Activated CD8-positive, alpha-beta memory T cell treated with anti-CD3 and anti-CD28 coated beads for 4 hours (primary cell): ENCODE data around the gene ADCY4.

Experiments used
- DNase-seq, 2 donors: peaks; one replicate each; pipeline ENCODE4 v3.0.0-alpha.2; 2020; ENCODE audit warnings: low read depth in 2 of 2

ADCY4 gene

GRCh38 chr14:24315807-24316596, 18.9 kb downstream of the ADCY4 start:
- no peak for DNase-seq

GRCh38 chr14:24315243-24315806, 19.5 kb downstream of the ADCY4 start:
- DNase-seq, result no peak

GRCh38 chr14:24314377-24315193, 20.3 kb downstream of the ADCY4 start:
- DNase-seq, result no peak

- no peak for DNase-seq
Measured at GRCh38 chr14:24313913-24314312, 21.0 kb downstream of the ADCY4 start.

DNA sequence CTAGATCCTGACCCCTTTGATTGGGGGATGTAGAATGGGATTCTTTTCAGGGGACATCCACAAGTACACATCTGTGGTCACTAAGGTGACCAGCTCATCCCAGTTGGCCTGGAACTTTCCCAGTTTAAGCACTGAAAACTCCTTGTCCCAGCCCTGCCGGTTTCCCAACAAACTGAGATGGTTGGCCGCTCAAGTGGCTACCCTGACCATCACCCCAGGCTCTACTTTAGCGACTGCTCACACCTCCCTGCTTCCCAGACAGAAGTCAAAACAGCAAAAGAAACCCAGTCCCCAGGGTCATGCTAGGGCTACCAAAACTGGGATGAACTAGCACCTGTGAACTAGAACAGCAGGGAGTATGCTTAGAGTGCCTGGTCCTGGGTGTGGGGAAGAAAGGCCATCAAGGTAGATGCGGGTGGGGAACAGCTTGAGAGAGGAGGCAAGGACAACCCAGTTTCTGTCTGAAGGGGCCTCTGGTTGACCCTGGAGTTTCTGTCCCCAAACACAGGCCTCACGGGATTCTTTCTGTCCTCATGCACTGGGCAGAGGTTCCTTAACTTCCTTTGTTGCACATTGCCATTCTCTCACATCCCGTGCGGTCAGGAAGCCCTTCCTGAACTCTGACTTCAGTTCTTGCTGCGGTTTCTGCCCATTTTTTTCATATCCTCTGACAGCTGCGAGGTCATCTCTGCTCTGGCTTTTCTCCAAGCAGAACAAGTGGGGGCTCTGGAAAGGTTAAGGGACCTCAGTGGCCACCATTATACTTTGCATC, 21.9 kb downstream of the ADCY4 start:
- DNase-seq, result no peak

DNA sequence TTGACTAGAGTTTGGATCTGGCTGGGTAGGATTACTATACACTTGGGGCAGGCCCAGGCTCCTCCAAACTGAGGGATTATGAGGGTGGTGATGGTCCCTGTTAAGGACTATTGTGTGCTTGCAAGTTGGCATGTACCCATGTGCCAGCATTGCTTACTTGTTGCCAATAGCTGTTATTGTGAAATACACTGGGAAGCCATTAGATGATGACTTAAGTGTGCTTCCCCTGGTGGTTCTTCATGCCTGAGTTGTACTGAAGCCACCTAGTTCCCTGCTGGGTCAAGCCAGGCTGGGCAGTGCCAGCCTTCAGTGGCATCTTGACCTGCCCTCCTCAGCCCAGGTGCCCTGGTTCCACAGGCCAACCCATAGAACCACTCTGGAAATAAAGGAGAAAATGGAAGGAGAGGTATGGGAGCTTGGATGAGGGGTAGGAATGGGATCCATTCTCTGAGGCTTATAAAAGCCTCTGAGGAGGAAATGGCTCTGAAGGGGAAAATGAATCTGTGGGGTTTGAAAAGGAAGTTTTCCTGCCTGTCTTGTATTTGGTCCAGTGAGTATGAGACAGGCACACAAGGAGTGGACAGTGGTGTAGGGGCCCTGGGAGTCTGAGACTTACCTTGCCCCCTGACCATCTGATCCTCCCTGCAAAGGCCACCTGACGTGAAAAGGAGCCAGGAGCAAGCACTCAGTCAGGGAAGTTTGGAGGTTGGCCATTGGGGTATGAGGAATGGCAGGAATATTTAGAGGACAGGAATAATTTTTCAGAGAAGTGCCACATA, 22.8 kb downstream of the ADCY4 start:
- DNase-seq, result no peak

DNA sequence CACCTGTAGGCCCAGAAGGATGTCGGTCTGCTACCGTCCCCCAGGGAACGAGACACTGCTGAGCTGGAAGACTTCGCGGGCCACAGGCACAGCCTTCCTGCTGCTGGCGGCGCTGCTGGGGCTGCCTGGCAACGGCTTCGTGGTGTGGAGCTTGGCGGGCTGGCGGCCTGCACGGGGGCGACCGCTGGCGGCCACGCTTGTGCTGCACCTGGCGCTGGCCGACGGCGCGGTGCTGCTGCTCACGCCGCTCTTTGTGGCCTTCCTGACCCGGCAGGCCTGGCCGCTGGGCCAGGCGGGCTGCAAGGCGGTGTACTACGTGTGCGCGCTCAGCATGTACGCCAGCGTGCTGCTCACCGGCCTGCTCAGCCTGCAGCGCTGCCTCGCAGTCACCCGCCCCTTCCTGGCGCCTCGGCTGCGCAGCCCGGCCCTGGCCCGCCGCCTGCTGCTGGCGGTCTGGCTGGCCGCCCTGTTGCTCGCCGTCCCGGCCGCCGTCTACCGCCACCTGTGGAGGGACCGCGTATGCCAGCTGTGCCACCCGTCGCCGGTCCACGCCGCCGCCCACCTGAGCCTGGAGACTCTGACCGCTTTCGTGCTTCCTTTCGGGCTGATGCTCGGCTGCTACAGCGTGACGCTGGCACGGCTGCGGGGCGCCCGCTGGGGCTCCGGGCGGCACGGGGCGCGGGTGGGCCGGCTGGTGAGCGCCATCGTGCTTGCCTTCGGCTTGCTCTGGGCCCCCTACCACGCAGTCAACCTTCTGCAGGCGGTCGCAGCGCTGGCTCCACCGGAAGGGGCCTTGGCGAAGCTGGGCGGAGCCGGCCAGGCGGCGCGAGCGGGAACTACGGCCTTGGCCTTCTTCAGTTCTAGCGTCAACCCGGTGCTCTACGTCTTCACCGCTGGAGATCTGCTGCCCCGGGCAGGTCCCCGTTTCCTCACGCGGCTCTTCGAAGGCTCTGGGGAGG, 23.9 kb downstream of the ADCY4 start, which contains the start of gene LTB4R:
TSS of gene LTB4R (plus strand) at position 857 of the 959 bp plus-strand sequence. CDS start 4,150 bp downstream, outside the sequence.
- DNase-seq, result no peak

- no peak for DNase-seq
Measured at GRCh38 chr14:24310265-24310645, 24.6 kb downstream of the ADCY4 start.

GRCh38 chr14:24309538-24310264, 25.2 kb downstream of the ADCY4 start, which contains the start of gene LTB4R2:
LTB4R2 (plus strand) TSS chr14:24310140; CDS start chr14:24310665, 525 bp downstream.
- no peak for DNase-seq

- DNase-seq, result no peak
Measured at GRCh38 chr14:24308342-24309124, 26.3 kb downstream of the ADCY4 start.

- DNase-seq, result no peak
Measured at GRCh38 chr14:24307575-24308341, 27.1 kb downstream of the ADCY4 start, which contains the start of gene CIDEB. CIDEB (minus strand) TSS chr14:24307977; CDS start chr14:24307858, 119 bp downstream.

GRCh38 chr14:24307156-24307574, 27.7 kb downstream of the ADCY4 start:
- DNase-seq, result no peak

DNA sequence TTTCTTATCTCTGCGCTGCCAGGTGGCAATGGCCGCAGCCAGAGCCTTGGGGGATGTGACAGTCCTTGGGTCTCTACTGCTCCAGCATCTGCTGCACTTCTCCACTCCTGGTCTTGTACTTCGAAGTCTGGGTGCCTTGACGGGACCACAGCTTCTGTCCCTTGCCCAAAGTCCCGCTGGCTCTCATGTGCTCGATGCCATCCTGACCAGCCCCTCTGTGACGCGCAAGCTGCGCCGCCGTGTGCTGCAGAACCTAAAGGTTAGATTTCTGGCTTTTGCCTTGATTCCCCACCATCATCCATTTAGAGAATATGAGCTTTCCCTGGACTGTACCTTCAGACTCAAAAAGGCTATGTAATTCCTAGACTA, 30.9 kb downstream of the ADCY4 start:
- DNase-seq, result no peak

GRCh38 chr14:24300326-24300980, 34.4 kb downstream of the ADCY4 start:
- no peak for DNase-seq

DNA sequence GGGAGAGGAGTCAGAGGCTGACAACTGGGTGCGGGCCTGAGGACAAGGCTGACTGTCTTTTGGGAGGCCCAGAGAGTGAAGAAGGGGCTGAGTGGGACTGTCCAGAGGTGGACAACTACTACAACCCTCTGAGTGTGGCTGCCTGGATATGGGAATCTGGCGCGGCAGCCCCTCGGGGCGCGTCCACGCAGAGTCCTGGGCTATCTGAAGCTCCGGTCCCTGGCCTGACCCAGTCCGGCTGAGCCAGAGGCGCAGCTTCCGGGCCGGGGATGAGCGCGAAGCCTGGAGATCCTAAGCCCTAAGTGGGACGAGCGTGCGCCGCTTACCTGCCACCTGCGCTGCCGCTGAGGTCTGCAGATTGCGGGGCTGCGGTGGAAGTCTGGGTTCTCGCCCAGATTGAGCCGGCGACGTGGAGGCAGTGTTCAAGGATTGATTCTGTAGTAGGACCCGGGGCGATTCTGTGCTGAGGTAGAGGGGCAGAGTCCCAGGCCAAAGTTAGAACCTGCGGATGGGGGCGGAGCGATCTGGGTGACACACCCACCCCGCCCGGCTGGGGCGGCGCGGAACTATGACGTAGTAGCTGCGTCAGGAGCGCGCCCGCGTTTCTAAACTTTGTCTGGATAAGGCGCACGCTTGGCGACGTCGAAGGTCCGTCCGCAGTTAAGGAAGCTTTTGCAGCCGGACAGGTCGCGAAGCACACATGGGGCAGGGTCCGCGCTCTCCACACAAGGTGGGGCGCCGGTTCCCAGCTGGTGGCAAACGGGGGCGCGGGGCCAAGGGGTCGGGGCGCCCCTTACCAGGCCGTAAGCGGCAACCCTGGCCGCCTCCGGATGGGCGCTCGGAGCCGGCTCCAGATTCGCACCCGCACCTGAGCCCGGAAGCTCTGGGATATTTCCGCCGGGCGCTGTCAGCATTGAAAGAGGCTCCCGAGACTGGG, 35.3 kb downstream of the ADCY4 start, which contains the start of the genes DHRS1 and NOP9:
TSS of gene DHRS1 (minus strand) at position 526 of the 937 bp plus-strand sequence. CDS start 674 bp downstream, outside the sequence.
TSS of gene NOP9 (plus strand) at position 596 of the 937 bp plus-strand sequence. CDS start at position 701, 105 bp downstream.
- DNase-seq, result peak; percentile 81 to 85
